Anterior cingulate cortex (tissue), 58 donors: ENCODE results near the gene INAFM2.

Experiments used
- DNase-seq, 58 donors: peaks; one replicate each; lab custom pipeline; 2025; lab: John Stamatoyannopoulos, UW

The INAFM2 gene

GRCh38 chr15:40323239-40323952 is at the start of gene INAFM2:
Gene INAFM2, plus strand, starts transcription at chr15:40323692. Its CDS starts 364 bp downstream, at chr15:40324056.
- DNase-seq = peak; percentile 41 to 94 (median 80)

GRCh38 chr15:40274350-40275274 is 48.9 kb upstream of the INAFM2 start:
- peak in 54 of 58 donors; percentile 20 to 81 (median 58) for DNase-seq

GRCh38 chr15:40275523-40275922 is 48.0 kb upstream of the INAFM2 start:
- no peak for DNase-seq

GRCh38 chr15:40275954-40276353 is 47.5 kb upstream of the INAFM2 start:
- no peak for DNase-seq

GRCh38 chr15:40276927-40277326 is 46.6 kb upstream of the INAFM2 start:
- DNase-seq = no peak

- peak in 1 of 58 donors; percentile 17 for DNase-seq
Observed at GRCh38 chr15:40277471-40277870, 46.0 kb upstream of the INAFM2 start.

GRCh38 chr15:40278026-40278425 is 45.5 kb upstream of the INAFM2 start:
- DNase-seq = no peak

GRCh38 chr15:40279437-40280141 is 43.9 kb upstream of the INAFM2 start:
- peak in 52 of 58 donors; percentile 10 to 79 (median 45) for DNase-seq

GRCh38 chr15:40280260-40281056 is 43.0 kb upstream of the INAFM2 start:
- peak in 2 of 58 donors; percentile 18 to 48 for DNase-seq

- no peak for DNase-seq
Observed at GRCh38 chr15:40281057-40281800, 42.3 kb upstream of the INAFM2 start.

- DNase-seq = no peak
Observed at GRCh38 chr15:40281801-40282146, 41.7 kb upstream of the INAFM2 start.

GRCh38 chr15:40282147-40282868 is 41.2 kb upstream of the INAFM2 start:
- peak in 1 of 58 donors; percentile 60 for DNase-seq

GRCh38 chr15:40282869-40283614 is 40.5 kb upstream of the INAFM2 start, which contains the start of gene ANKRD63:
Gene ANKRD63, minus strand, starts transcription at chr15:40283064. Its CDS starts 478 bp downstream, at chr15:40282586.
- peak in 3 of 58 donors; percentile 31 to 60 (median 44) for DNase-seq

- no peak for DNase-seq
Observed at GRCh38 chr15:40283615-40284300, 39.7 kb upstream of the INAFM2 start.

GRCh38 chr15:40285151-40285550 is 38.3 kb upstream of the INAFM2 start:
- DNase-seq = no peak

GRCh38 chr15:40285554-40286011 is 37.9 kb upstream of the INAFM2 start:
- DNase-seq = peak in 1 of 58 donors; percentile 32

GRCh38 chr15:40286061-40286532 is 37.4 kb upstream of the INAFM2 start:
- peak in 15 of 58 donors; percentile 17 to 61 (median 30) for DNase-seq
